Activated CD4-positive, alpha-beta T cell treated with anti-CD3 and anti-CD28 coated beads for 36 hours (primary cell): ENCODE results near the gene PNRC1. TPM values are rescaled to one million over a fixed set of nuclear protein-coding genes. Genes with fewer than 3 reads are reported as not detected.

Experiments used
- ATAC-seq: fragments of 200-7000 bp; cut with Tn5 transposase; one replicate; pipeline ENCODE4 v1.10.0; 2021; ENCODE audit warnings: mild to moderate bottlenecking, moderate library complexity
- CTCF ChIA-PET: fragments of 350-600 bp; sonication (Branson Sonifier 250); formaldehyde crosslinking; loops from one replicate; lab custom pipeline; 2021; ENCODE audit warnings: antibody characterized with exemption; lab: Charles Lee
- POLR2A ChIA-PET: fragments of 350-600 bp; sonication (Branson Sonifier 250); formaldehyde crosslinking; loops from one replicate; lab custom pipeline; 2021; ENCODE audit warnings: antibody characterized with exemption, inconsistent platforms; lab: Charles Lee
- DNase-seq: peaks from one replicate; pipeline ENCODE4 v3.0.0-alpha.2; 2020
- H3K27ac Mint-ChIP-seq: one replicate; pipeline ENCODE4 v1.8.0; 2021; ENCODE audit warnings: mixed read lengths
- H3K27me3 Mint-ChIP-seq: one replicate; pipeline ENCODE4 v1.8.0; 2021; ENCODE audit warnings: mixed read lengths
- H3K36me3 Mint-ChIP-seq: one replicate; pipeline ENCODE4 v1.8.0; 2021; ENCODE audit warnings: low read depth, mixed read lengths
- H3K4me1 Mint-ChIP-seq: one replicate; pipeline ENCODE4 v1.8.0; 2021; ENCODE audit warnings: mixed read lengths
- H3K4me3 Mint-ChIP-seq: one replicate; pipeline ENCODE4 v1.8.0; 2021; ENCODE audit warnings: mild to moderate bottlenecking, moderate library complexity, mixed read lengths
- H3K9me3 Mint-ChIP-seq: one replicate; pipeline ENCODE4 v1.8.0; 2021; ENCODE audit warnings: low read depth, mixed read lengths
- intact Hi-C, 2 experiments: fragments of 100-400 bp; cut with DNase I in 1 of 2; cut with micrococcal nuclease in 1 of 2; formaldehyde crosslinking; loops; one replicate each; pipeline versions ENCODE4 v1.14.2 to v1.15.1; 2022 to 2024; cut with DNase I, micrococcal nuclease
- total RNA-seq, 2 experiments: library from RNA; stranded (reverse); gene quantifications; one replicate each; pipeline ENCODE4 v1.2.3, GENCODE V29; 2021

Gene PNRC1
- total RNA-seq, 2 experiments from 2014 or later = 85.6 to 93.7 TPM

DNA sequence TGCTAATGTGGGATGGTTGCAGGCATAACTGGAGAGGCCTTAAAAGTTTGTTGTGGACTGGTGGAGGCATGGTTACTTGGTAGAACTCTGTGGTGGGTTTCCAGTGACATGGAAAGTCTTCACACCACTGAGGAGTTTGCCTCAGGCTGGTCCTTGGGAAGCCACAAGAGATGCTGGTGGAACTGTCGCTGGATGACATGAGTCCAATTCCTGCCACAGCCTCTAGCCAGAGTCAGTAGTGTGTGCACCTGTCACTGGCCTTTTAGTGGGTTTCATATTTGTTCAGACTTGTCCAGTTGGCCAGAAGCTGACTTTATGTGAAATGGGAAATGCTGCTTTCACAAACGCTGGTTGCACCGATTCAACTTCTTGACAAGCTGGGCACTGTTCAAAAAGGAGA, 51.0 kb downstream of the PNRC1 start:
- Mint-ChIP-seq H3K4me1 (no peaks in the 10 kb centered on the region), H3K9me3 (no peaks in the 10 kb centered on the region), H3K27me3 (no peaks in the 10 kb centered on the region), H3K27ac (no peak overlapping the region), H3K4me3 (no peak overlapping the region), H3K36me3 (no peaks in the 10 kb centered on the region)
- DNase-seq (no peak), ATAC-seq (no peak)
- ChIA-PET CTCF (interaction anchor here (0.6 to 1.1 kb wide), 3 partner anchors 10 to 149 kb away, joined by 3 to 5 read pairs (median 3); no protein-coding TSS in a partner anchor), POLR2A (no interaction called here)
- intact Hi-C loops = no loop called here

DNA sequence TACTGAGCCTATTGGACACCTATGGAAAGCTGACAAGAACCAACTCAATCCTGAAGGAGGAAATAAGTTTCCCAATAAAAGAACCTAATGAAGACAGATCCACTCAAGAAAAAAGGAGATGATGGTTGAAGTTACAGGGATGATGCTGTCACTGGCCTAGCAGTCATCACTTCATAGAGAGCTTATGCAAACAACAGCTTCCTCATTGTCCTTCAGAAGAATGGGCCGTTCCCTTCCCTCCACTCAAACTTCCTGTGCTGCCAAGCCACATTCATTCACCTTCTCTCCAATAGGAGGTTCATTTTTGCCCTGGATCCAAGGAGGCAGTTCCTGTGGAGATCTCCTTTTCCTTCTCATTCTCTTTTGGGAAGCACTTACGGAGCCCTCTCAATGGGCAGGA, 51.5 kb downstream of the PNRC1 start:
- H3K9me3 Mint-ChIP-seq = no peaks in the 10 kb centered on the region
- ChIA-PET POLR2A (no interaction called here), CTCF (interaction anchor here (0.9 to 1.1 kb wide), 2 partner anchors 9 to 150 kb away, joined by 3 to 5 read pairs; no protein-coding TSS in a partner anchor)
- H3K4me1 Mint-ChIP-seq = no peaks in the 10 kb centered on the region
- ATAC-seq = no peak
- no peak overlapping the region for H3K4me3 Mint-ChIP-seq
- H3K27me3 Mint-ChIP-seq = no peaks in the 10 kb centered on the region
- intact Hi-C loops = no loop called here
- DNase-seq = no peak
- H3K27ac Mint-ChIP-seq = no peak overlapping the region
- H3K36me3 Mint-ChIP-seq = no peaks in the 10 kb centered on the region

DNA sequence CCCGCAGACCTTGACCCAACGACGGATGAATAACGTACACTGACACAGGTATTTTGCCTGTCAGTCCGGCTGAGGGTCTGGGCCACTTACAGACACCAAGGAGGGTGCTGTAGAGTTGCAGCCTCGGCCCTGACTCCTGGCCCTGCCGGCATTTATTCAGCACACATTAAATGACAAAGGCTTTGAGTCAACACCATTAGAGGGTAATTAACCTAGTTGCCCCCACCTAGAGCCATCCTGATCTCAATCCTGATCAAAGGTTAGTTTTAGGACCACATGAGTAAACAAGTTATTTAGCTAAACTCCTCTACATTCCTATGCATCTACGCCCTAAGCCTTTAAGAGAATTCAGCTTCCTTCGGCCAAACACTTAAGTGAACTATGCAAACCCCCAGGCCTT, 53.4 kb downstream of the PNRC1 start:
- no peaks in the 10 kb centered on the region for H3K9me3 Mint-ChIP-seq
- ChIA-PET POLR2A (no interaction called here), CTCF (interaction anchor here (0.6 kb wide), 1 partner anchor 225 kb away, joined by 3 read pairs; no protein-coding TSS in a partner anchor)
- H3K4me3 Mint-ChIP-seq = no peak overlapping the region
- intact Hi-C loops = no loop called here
- H3K4me1 Mint-ChIP-seq = no peaks in the 10 kb centered on the region
- no peak overlapping the region for H3K27ac Mint-ChIP-seq
- ATAC-seq = no peak
- H3K27me3 Mint-ChIP-seq = no peaks in the 10 kb centered on the region
- DNase-seq = no peak
- no peaks in the 10 kb centered on the region for H3K36me3 Mint-ChIP-seq

DNA sequence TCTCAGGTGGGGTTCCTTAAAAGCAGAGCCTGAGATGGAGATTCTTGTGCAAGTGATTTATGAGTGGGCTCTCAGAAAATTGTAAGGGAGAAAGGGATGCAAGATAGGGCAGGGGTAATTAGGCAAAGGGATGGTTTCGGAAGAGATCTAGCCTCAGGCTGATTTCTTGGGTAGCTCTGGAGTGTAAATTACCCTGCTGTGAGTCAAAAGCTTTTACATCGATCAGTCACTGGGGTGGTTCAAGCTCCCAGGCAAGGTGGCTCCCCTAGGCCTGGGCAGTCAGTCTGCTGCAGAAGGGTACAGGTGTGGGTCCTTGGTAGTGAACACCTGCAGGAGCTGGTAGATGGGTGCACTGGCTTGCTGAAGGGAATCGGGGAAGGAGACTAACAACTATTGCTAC, 54.2 kb downstream of the PNRC1 start:
- CTCF ChIA-PET = interaction anchor here (0.6 kb wide), 1 partner anchor 224 kb away, joined by 3 read pairs; no protein-coding TSS in a partner anchor
- no peaks in the 10 kb centered on the region for H3K4me1 Mint-ChIP-seq
- intact Hi-C loops = no loop called here
- ATAC-seq (no peak), DNase-seq (no peak)
- H3K9me3 Mint-ChIP-seq = no peaks in the 10 kb centered on the region
- no peaks in the 10 kb centered on the region for H3K27me3 Mint-ChIP-seq
- POLR2A ChIA-PET = no interaction called here
- H3K4me3 Mint-ChIP-seq = no peak overlapping the region
- no peak overlapping the region for H3K27ac Mint-ChIP-seq
- no peaks in the 10 kb centered on the region for H3K36me3 Mint-ChIP-seq

Other genes with a start within 250 kb of the PNRC1 start
- gene RNGTT, start 117.1 kb upstream of the PNRC1 start, total RNA-seq = 10 to 100 TPM; 17.5 to 21.5 TPM
- under 1 TPM; 0.26 to 0.27 TPM for gene SRSF12, start 37.3 kb downstream of the PNRC1 start, total RNA-seq
- 10 to 100 TPM; 14.1 to 17.4 TPM for gene PM20D2, start 65.3 kb downstream of the PNRC1 start, total RNA-seq
- gene GABRR1, start 136.6 kb downstream of the PNRC1 start, total RNA-seq = not detected
- under 1 TPM; 0.14 to 0.49 TPM for gene GABRR2, start 234.5 kb downstream of the PNRC1 start, total RNA-seq